Osteoblast (primary cell): ENCODE data around the gene CUX1. TPM values are rescaled to one million over a fixed set of nuclear protein-coding genes. Genes with fewer than 3 reads are reported as not detected.

Experiments
- DNase-seq: peaks from one replicate; pipeline ENCODE4 v3.0.0; 2011; ENCODE audit warnings: low spot score, mixed read lengths; ENCODE audit not compliant: insufficient read length; ENCODE audit errors: missing footprints
- H2AFZ ChIP-seq: 2 replicates; pipeline ENCODE4 v1.6.0; 2011; ENCODE audit warnings: mild to moderate bottlenecking, low read length
- H3K27ac ChIP-seq: 2 replicates; pipeline ENCODE4 v1.5.1; 2011; ENCODE audit warnings: mild to moderate bottlenecking, low read depth, low read length, moderate library complexity
- H3K27me3 ChIP-seq: 2 replicates; pipeline ENCODE4 v1.6.0; 2012; ENCODE audit warnings: mild to moderate bottlenecking, control low read depth, inconsistent platforms, low read length, moderate library complexity; ENCODE audit not compliant: insufficient read depth
- H3K36me3 ChIP-seq: 2 replicates; pipeline ENCODE4 v1.5.1; 2011; ENCODE audit warnings: mild to moderate bottlenecking, low read length, control low read depth, moderate library complexity; ENCODE audit not compliant: insufficient read depth
- H3K4me1 ChIP-seq: 2 replicates; pipeline ENCODE4 v1.5.1; 2011; ENCODE audit warnings: mild to moderate bottlenecking, low read length, control low read depth, moderate library complexity; ENCODE audit not compliant: insufficient read depth
- H3K4me2 ChIP-seq: 2 replicates; pipeline ENCODE4 v1.6.0; 2011; ENCODE audit warnings: mild to moderate bottlenecking, low read length; ENCODE audit not compliant: insufficient read depth
- H3K4me3 ChIP-seq: fragments of 200-600 bp; sonication (generic); 3 replicates; pipeline ENCODE4 v1.5.1; 2012; ENCODE audit warnings: mild to moderate bottlenecking, low read length, inconsistent platforms; ENCODE audit not compliant: insufficient read depth
- H3K79me2 ChIP-seq: 2 replicates; pipeline ENCODE4 v1.6.0; 2012; ENCODE audit warnings: mild to moderate bottlenecking, low read length, control low read depth, inconsistent platforms; ENCODE audit not compliant: insufficient read depth
- H3K9me3 ChIP-seq: 2 replicates; pipeline ENCODE4 v1.5.1; 2011; ENCODE audit warnings: low read depth, low read length, control low read depth
- H4K20me1 ChIP-seq: 2 replicates; pipeline ENCODE4 v1.6.0; 2012; ENCODE audit warnings: mild to moderate bottlenecking, low read length, control low read depth; ENCODE audit not compliant: insufficient read depth
- total RNA-seq: library from RNA; depleted of rRNA; stranded (reverse); fragments of >200 nt; gene quantifications from 2 replicates; pipeline ENCODE4 v1.2.3, GENCODE V29; 2012
- TF ChIP-seq, protein P1 (sequence below): IDR thresholded peaks from 2 replicates; pipeline ENCODE4 v1.5.1; 2011; ENCODE audit warnings: mild to moderate bottlenecking, low read depth, low read length, moderate library complexity; ENCODE audit errors: extremely low read depth

CUX1 gene
- total RNA-seq, 1 donor = 41.6 TPM

- Histone ChIP-seq H3K4me1 (peaks cover 14% of the 10 kb centered on the region), H3K79me2 (no peaks in the 10 kb centered on the region), H3K9me3 (no peaks in the 10 kb centered on the region), H3K27me3 (peaks cover 2% of the 10 kb centered on the region), H3K4me2 (no peak overlapping the region), H3K27ac (no peak overlapping the region), H4K20me1 (peaks cover 4% of the 10 kb centered on the region), H3K4me3 (no peak overlapping the region), H2AFZ (no peak overlapping the region), H3K36me3 (no peaks in the 10 kb centered on the region)
- TF ChIP-seq, protein P1, sequence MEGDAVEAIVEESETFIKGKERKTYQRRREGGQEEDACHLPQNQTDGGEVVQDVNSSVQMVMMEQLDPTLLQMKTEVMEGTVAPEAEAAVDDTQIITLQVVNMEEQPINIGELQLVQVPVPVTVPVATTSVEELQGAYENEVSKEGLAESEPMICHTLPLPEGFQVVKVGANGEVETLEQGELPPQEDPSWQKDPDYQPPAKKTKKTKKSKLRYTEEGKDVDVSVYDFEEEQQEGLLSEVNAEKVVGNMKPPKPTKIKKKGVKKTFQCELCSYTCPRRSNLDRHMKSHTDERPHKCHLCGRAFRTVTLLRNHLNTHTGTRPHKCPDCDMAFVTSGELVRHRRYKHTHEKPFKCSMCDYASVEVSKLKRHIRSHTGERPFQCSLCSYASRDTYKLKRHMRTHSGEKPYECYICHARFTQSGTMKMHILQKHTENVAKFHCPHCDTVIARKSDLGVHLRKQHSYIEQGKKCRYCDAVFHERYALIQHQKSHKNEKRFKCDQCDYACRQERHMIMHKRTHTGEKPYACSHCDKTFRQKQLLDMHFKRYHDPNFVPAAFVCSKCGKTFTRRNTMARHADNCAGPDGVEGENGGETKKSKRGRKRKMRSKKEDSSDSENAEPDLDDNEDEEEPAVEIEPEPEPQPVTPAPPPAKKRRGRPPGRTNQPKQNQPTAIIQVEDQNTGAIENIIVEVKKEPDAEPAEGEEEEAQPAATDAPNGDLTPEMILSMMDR = no peak
- peak; percentile 81 for DNase-seq
These were observed 467.6 kb downstream of the CUX1 start for GRCh38 chr7:102284891-102285539.

DNA sequence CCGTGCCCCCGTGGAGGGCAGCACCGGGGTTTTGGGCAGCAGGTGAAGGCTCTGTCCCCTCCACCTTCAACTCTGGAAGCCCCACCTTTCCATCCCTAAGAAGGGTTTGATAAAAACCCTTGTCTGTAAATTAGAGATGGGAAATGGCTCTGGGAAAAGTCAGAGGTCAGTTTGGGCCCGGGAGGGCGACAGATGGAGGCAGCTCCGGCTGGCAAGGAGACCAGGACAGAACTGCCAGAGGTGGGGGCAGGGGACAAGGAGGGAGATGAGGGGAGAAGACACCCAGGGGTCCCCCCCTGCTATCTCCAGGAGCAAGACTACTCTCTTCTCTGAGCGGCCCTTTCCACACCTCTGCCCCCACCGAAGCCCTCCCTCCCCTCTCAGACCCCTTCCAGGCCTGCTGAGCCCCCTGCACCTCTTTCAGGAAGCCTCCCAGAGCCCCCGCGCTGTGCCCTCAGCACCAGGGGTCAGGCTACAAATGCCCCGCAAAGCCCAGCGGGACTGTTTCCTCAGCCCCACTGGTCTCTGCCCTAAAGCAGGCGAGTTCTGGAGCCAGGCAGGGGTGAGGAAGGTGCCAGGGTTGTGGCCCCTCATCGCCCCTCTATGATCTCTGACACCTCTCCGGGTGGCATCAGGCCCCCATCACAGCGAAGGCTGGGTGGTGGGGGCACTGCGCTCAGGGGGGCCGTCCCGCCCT, 468.3 kb downstream of the CUX1 start:
- peaks cover 6% of the 10 kb centered on the region for H4K20me1 ChIP-seq
- no peaks in the 10 kb centered on the region for H3K36me3 ChIP-seq
- H3K9me3 ChIP-seq = no peaks in the 10 kb centered on the region
- H3K4me1 ChIP-seq = peaks cover 14% of the 10 kb centered on the region
- H3K79me2 ChIP-seq = no peaks in the 10 kb centered on the region
- H3K27ac ChIP-seq = no peak overlapping the region
- peak overlapping the region; percentile 88 for H3K4me2 ChIP-seq
- H3K4me3 ChIP-seq = peak overlapping the region; percentile 78
- peaks cover 2% of the 10 kb centered on the region for H3K27me3 ChIP-seq
- TF ChIP-seq, protein P1 = no peak
- no peak overlapping the region for H2AFZ ChIP-seq
- DNase-seq = peak; percentile 77

GRCh38 chr7:102286237-102287110, 469.0 kb downstream of the CUX1 start, which contains the start of gene SH2B2:
TSS of gene SH2B2 (plus strand) at chr7:102286868. CDS start at chr7:102300551, 13,683 bp downstream.
- peak within 1 kb of the TSS; percentile 94 for H3K4me2 ChIP-seq
- peaks cover 2% of the 10 kb centered on the region for H3K27me3 ChIP-seq
- H3K36me3 ChIP-seq = no peaks in the 10 kb centered on the region
- peak within 1 kb of the TSS; percentile 84 for H2AFZ ChIP-seq
- H4K20me1 ChIP-seq = peaks cover 12% of the 10 kb centered on the region
- H3K9me3 ChIP-seq = no peaks in the 10 kb centered on the region
- peaks cover 14% of the 10 kb centered on the region for H3K4me1 ChIP-seq
- H3K79me2 ChIP-seq = no peaks in the 10 kb centered on the region
- H3K27ac ChIP-seq = no peak within 1 kb of the TSS
- DNase-seq = peak; percentile 96
- H3K4me3 ChIP-seq = peak within 1 kb of the TSS; percentile 79
- TF ChIP-seq, protein P1 = no peak
